Measurements from ENCODE around the gene ZSCAN23.

- TF ChIP-seq CTCF (conservative IDR thresholded peaks at IDR 0.05 in 1 of 2, IDR thresholded peaks at IDR 0.05 in 1 of 2; ENCODE audit: low read depth in 1 of 2, low read length in 2 of 2) (no peak), EZH2 (IDR thresholded peaks at IDR 0.05; ENCODE audit: low read length, missing control alignments) (no peak)
These were observed 42.2 kb upstream of the ZSCAN23 start for GRCh38 chr6:28485482-28485881.
